Activated naive CD4-positive, alpha-beta T cell treated with anti-CD3 and anti-CD28 coated beads for 36 hours (primary cell): Measurements from ENCODE around the gene SLC6A18. TPM values are rescaled to one million over a fixed set of nuclear protein-coding genes. Genes with fewer than 3 reads are reported as not detected.

Experiments used
- CTCF ChIA-PET: fragments of 350-600 bp; sonication (Branson Sonifier 250); formaldehyde crosslinking; loops from one replicate; lab custom pipeline; 2021; ENCODE audit warnings: antibody characterized with exemption; lab: Charles Lee
- DNase-seq: peaks from one replicate; pipeline ENCODE4 v3.0.0-alpha.2; 2020
- H3K27ac Mint-ChIP-seq: one replicate; pipeline ENCODE4 v1.8.0; 2021; ENCODE audit warnings: mild to moderate bottlenecking, mixed read lengths
- H3K27me3 Mint-ChIP-seq: one replicate; pipeline ENCODE4 v1.8.0; 2021; ENCODE audit warnings: low read depth, mixed read lengths
- H3K36me3 Mint-ChIP-seq: one replicate; pipeline ENCODE4 v1.8.0; 2021; ENCODE audit warnings: low read depth, mixed read lengths
- H3K4me1 Mint-ChIP-seq: one replicate; pipeline ENCODE4 v1.8.0; 2021; ENCODE audit warnings: low read depth, mixed read lengths
- H3K4me3 Mint-ChIP-seq: one replicate; pipeline ENCODE4 v1.8.0; 2021; ENCODE audit warnings: mild to moderate bottlenecking, moderate library complexity, mixed read lengths
- H3K9me3 Mint-ChIP-seq: one replicate; pipeline ENCODE4 v1.8.0; 2021; ENCODE audit warnings: mixed read lengths
- intact Hi-C: fragments of 100-400 bp; cut with micrococcal nuclease; formaldehyde crosslinking; loops from one replicate; pipeline ENCODE4 v1.15.1; 2023
- total RNA-seq, 2 experiments: library from RNA; stranded (reverse); gene quantifications; one replicate each; pipeline ENCODE4 v1.2.3, GENCODE V29; 2021

Gene SLC6A18
- total RNA-seq, 2 experiments from 2014 or later = not detected

GRCh38 chr5:1216918-1217295, 8.3 kb upstream of the SLC6A18 start:
- Mint-ChIP-seq H3K36me3 (no peaks in the 10 kb centered on the region), H3K27me3 (no peaks in the 10 kb centered on the region), H3K27ac (no peak overlapping the region), H3K9me3 (no peaks in the 10 kb centered on the region), H3K4me1 (peaks cover 4% of the 10 kb centered on the region), H3K4me3 (no peak overlapping the region)
- no peak for DNase-seq
- intact Hi-C loops = no loop called here
- CTCF ChIA-PET = interaction anchor here (0.5 kb wide), 1 partner anchor 222 kb away, joined by 3 read pairs; no protein-coding TSS in a partner anchor

- peak; percentile 10 for DNase-seq
- intact Hi-C loops = no loop called here
- CTCF ChIA-PET = no interaction called here
- Mint-ChIP-seq H3K9me3 (no peaks in the 10 kb centered on the region), H3K4me1 (peaks cover 4% of the 10 kb centered on the region), H3K4me3 (no peak overlapping the region), H3K27ac (no peak overlapping the region), H3K27me3 (no peaks in the 10 kb centered on the region), H3K36me3 (no peaks in the 10 kb centered on the region)
Measured at GRCh38 chr5:1217596-1218206, 7.5 kb upstream of the SLC6A18 start.

- no peaks in the 10 kb centered on the region for H3K9me3 Mint-ChIP-seq
- H3K4me1 Mint-ChIP-seq = peaks cover 4% of the 10 kb centered on the region
- H3K27me3 Mint-ChIP-seq = no peaks in the 10 kb centered on the region
- intact Hi-C loops = no loop called here
- no peak for DNase-seq
- no peak overlapping the region for H3K27ac Mint-ChIP-seq
- H3K36me3 Mint-ChIP-seq = no peaks in the 10 kb centered on the region
- no peak overlapping the region for H3K4me3 Mint-ChIP-seq
- CTCF ChIA-PET = interaction anchor here (0.7 kb wide), 1 partner anchor 127 kb away, joined by 3 read pairs; no protein-coding TSS in a partner anchor
Measured at GRCh38 chr5:1218351-1219080, 6.7 kb upstream of the SLC6A18 start.

- Mint-ChIP-seq H3K4me1 (peaks cover 4% of the 10 kb centered on the region), H3K36me3 (no peaks in the 10 kb centered on the region), H3K9me3 (no peaks in the 10 kb centered on the region), H3K27me3 (no peaks in the 10 kb centered on the region), H3K27ac (no peak overlapping the region), H3K4me3 (no peak overlapping the region)
- no peak for DNase-seq
- intact Hi-C loops = no loop called here
- CTCF ChIA-PET = interaction anchor here (0.7 kb wide), 1 partner anchor 128 kb away, joined by 3 read pairs; no protein-coding TSS in a partner anchor
Measured at GRCh38 chr5:1219098-1219767, 5.9 kb upstream of the SLC6A18 start.

GRCh38 chr5:1219768-1220100, 5.4 kb upstream of the SLC6A18 start:
- no peaks in the 10 kb centered on the region for H3K36me3 Mint-ChIP-seq
- H3K9me3 Mint-ChIP-seq = no peaks in the 10 kb centered on the region
- CTCF ChIA-PET = interaction anchor here (0.7 kb wide), 1 partner anchor 361 kb away, joined by 3 read pairs; no protein-coding TSS in a partner anchor
- intact Hi-C loops = no loop called here
- H3K27me3 Mint-ChIP-seq = no peaks in the 10 kb centered on the region
- DNase-seq = no peak
- H3K4me1 Mint-ChIP-seq = peaks cover 4% of the 10 kb centered on the region
- H3K27ac Mint-ChIP-seq = no peak overlapping the region
- no peak overlapping the region for H3K4me3 Mint-ChIP-seq

GRCh38 chr5:1220351-1220750, 4.8 kb upstream of the SLC6A18 start:
- CTCF ChIA-PET = interaction anchor here (0.7 kb wide), 1 partner anchor 360 kb away, joined by 3 read pairs; no protein-coding TSS in a partner anchor
- Mint-ChIP-seq H3K27me3 (no peaks in the 10 kb centered on the region), H3K27ac (no peak overlapping the region), H3K4me1 (peaks cover 4% of the 10 kb centered on the region), H3K9me3 (no peaks in the 10 kb centered on the region), H3K36me3 (no peaks in the 10 kb centered on the region), H3K4me3 (no peak overlapping the region)
- intact Hi-C loops = no loop called here
- no peak for DNase-seq

- Mint-ChIP-seq H3K9me3 (no peaks in the 10 kb centered on the region), H3K27me3 (no peaks in the 10 kb centered on the region), H3K4me1 (peaks cover 4% of the 10 kb centered on the region), H3K36me3 (no peaks in the 10 kb centered on the region), H3K27ac (no peak overlapping the region), H3K4me3 (no peak overlapping the region)
- CTCF ChIA-PET = no interaction called here
- no peak for DNase-seq
- intact Hi-C loops = no loop called here
Measured at GRCh38 chr5:1220831-1221230, 4.3 kb upstream of the SLC6A18 start.

GRCh38 chr5:1221721-1222120, 3.5 kb upstream of the SLC6A18 start:
- CTCF ChIA-PET = no interaction called here
- no peak overlapping the region for H3K4me3 Mint-ChIP-seq

GRCh38 chr5:1222147-1222546, 3.0 kb upstream of the SLC6A18 start:
- CTCF ChIA-PET = no interaction called here
- Mint-ChIP-seq H3K9me3 (no peaks in the 10 kb centered on the region), H3K36me3 (no peaks in the 10 kb centered on the region), H3K27ac (no peak overlapping the region), H3K4me1 (peaks cover 4% of the 10 kb centered on the region), H3K27me3 (no peaks in the 10 kb centered on the region), H3K4me3 (no peak overlapping the region)
- intact Hi-C loops = no loop called here
- DNase-seq = no peak

More at GRCh38 chr5:1221721-1222120, 3.5 kb upstream of the SLC6A18 start:
- Mint-ChIP-seq H3K36me3 (no peaks in the 10 kb centered on the region), H3K4me1 (peaks cover 4% of the 10 kb centered on the region), H3K27me3 (no peaks in the 10 kb centered on the region), H3K9me3 (no peaks in the 10 kb centered on the region), H3K27ac (no peak overlapping the region)
- intact Hi-C loops = no loop called here
- DNase-seq = no peak

GRCh38 chr5:1222621-1223277, 2.4 kb upstream of the SLC6A18 start:
- H3K4me3 Mint-ChIP-seq = no peak overlapping the region
- CTCF ChIA-PET = no interaction called here
- H3K36me3 Mint-ChIP-seq = no peaks in the 10 kb centered on the region
- no peak for DNase-seq
- H3K4me1 Mint-ChIP-seq = peaks cover 3% of the 10 kb centered on the region
- no peak overlapping the region for H3K27ac Mint-ChIP-seq
- no peaks in the 10 kb centered on the region for H3K27me3 Mint-ChIP-seq
- no peaks in the 10 kb centered on the region for H3K9me3 Mint-ChIP-seq
- intact Hi-C loops = no loop called here

- Mint-ChIP-seq H3K27me3 (no peaks in the 10 kb centered on the region), H3K36me3 (no peaks in the 10 kb centered on the region), H3K4me3 (no peak overlapping the region), H3K4me1 (no peaks in the 10 kb centered on the region), H3K27ac (no peak overlapping the region), H3K9me3 (no peaks in the 10 kb centered on the region)
- intact Hi-C loops = no loop called here
- DNase-seq = no peak
- CTCF ChIA-PET = no interaction called here
Measured at GRCh38 chr5:1223278-1223670, 1.9 kb upstream of the SLC6A18 start.

GRCh38 chr5:1224631-1225030, 550 bp upstream of the SLC6A18 start:
- CTCF ChIA-PET = no interaction called here
- Mint-ChIP-seq H3K27ac (no peak overlapping the region), H3K36me3 (no peaks in the 10 kb centered on the region), H3K27me3 (peaks cover 3% of the 10 kb centered on the region), H3K9me3 (no peaks in the 10 kb centered on the region), H3K4me1 (peaks cover 4% of the 10 kb centered on the region), H3K4me3 (no peak overlapping the region)
- intact Hi-C loops = no loop called here
- no peak for DNase-seq
